Measurements from ENCODE around the gene LTBP2. TPM values are rescaled to one million over a fixed set of nuclear protein-coding genes. Genes with fewer than 3 reads are reported as not detected.

The LTBP2 gene
- total RNA-seq, 4 donors from 2014 or later = 81.3 to 240 (median 189) TPM

- H3K36me3 ChIP-seq = no peaks in the 10 kb centered on the region
- peak overlapping the region; percentile 71 to 96 (median 96) for H3K27ac ChIP-seq
- no peak overlapping the region for H3K4me3 ChIP-seq (replicated peaks in 1 of 3)
- intact Hi-C loops (cut with DNase I) = no loop called here
- TF ChIP-seq CTCF (IDR thresholded peaks at IDR 0.05) = no peak
- 77 to 78% methylated on average over 9 to 15 of the region's 15 CpGs for WGBS, 2 donors
- peaks cover 77 to 88% of the 10 kb centered on the region in 2 donors for H3K4me1 ChIP-seq
- DNase-seq = peak in 1 of 2 donors; percentile 28
- no peaks in the 10 kb centered on the region for H3K27me3 ChIP-seq
- H3K9me3 ChIP-seq = no peaks in the 10 kb centered on the region
Measured at GRCh38 chr14:74566174-74567141, 45.6 kb downstream of the LTBP2 start.

GRCh38 chr14:74563586-74564159, 48.4 kb downstream of the LTBP2 start:
- peaks cover 62 to 70% of the 10 kb centered on the region in 2 donors for H3K4me1 ChIP-seq

DNA sequence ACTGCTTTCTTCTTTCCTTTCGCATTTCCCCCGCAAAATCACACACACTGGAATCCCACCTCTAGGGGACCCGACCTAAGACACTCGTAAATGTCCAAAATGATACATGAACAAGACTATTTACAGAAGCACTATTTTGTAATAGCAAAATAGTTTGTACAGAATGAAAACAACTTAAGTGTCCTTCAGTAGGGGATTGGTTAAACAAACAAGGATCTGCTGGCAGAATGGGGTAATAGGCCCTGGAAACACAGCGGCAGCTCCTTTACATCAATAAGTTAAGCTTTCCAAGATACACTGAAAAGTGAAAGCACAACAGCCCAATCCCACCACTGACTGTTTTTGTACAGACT, 48.8 kb downstream of the LTBP2 start:
- Histone ChIP-seq H3K36me3 (no peaks in the 10 kb centered on the region), H3K4me1 (peaks cover 62 to 70% of the 10 kb centered on the region in 2 donors), H3K9me3 (no peaks in the 10 kb centered on the region), H3K4me3 (replicated peaks in 1 of 3) (no peak overlapping the region), H3K27me3 (no peaks in the 10 kb centered on the region), H3K27ac (peak overlapping the region; percentile 54 to 88 (median 69))
- TF ChIP-seq CTCF (IDR thresholded peaks at IDR 0.05) = peak in 1 of 6 experiments; percentile 15
- no peak for TF ChIP-seq POLR2A (IDR thresholded peaks at IDR 0.05)
- DNase-seq = peak; percentile 32 to 39
- intact Hi-C loops (cut with DNase I) = no loop called here
- WGBS, 2 donors = 28 to 40% methylated on average over 5 of the region's 5 CpGs

More at GRCh38 chr14:74563586-74564159, 48.4 kb downstream of the LTBP2 start:
- no peaks in the 10 kb centered on the region for H3K36me3 ChIP-seq
- H3K4me3 ChIP-seq (replicated peaks in 1 of 3) = no peak overlapping the region
- intact Hi-C loops (cut with DNase I) = no loop called here
- TF ChIP-seq POLR2A (IDR thresholded peaks at IDR 0.05) = no peak
- no peak for TF ChIP-seq CTCF (IDR thresholded peaks at IDR 0.05)
- no peak for DNase-seq
- peak overlapping the region; percentile 54 to 88 (median 69) for H3K27ac ChIP-seq
- H3K27me3 ChIP-seq = no peaks in the 10 kb centered on the region
- H3K9me3 ChIP-seq = no peaks in the 10 kb centered on the region
- WGBS, 2 donors = 73 to 78% methylated on average over 3 of the region's 3 CpGs

- intact Hi-C loops (cut with DNase I) = no loop called here
- WGBS, 2 donors = 48 to 52% methylated on average over 3 of the region's 3 CpGs
- H3K4me1 ChIP-seq = peaks cover 62 to 70% of the 10 kb centered on the region in 2 donors
- peak overlapping the region; percentile 54 to 88 (median 69) for H3K27ac ChIP-seq
- H3K36me3 ChIP-seq = no peaks in the 10 kb centered on the region
- no peaks in the 10 kb centered on the region for H3K9me3 ChIP-seq
- no peak overlapping the region for H3K4me3 ChIP-seq (replicated peaks in 1 of 3)
- TF ChIP-seq CTCF (IDR thresholded peaks at IDR 0.05) = peak in 1 of 6 experiments; percentile 7
- peak in 1 of 2 donors; percentile 33 for TF ChIP-seq POLR2A (IDR thresholded peaks at IDR 0.05)
- H3K27me3 ChIP-seq = no peaks in the 10 kb centered on the region
- DNase-seq = peak; percentile 68 to 70
Measured at GRCh38 chr14:74562515-74563232, 49.4 kb downstream of the LTBP2 start.

Data from thyroid gland (tissue), 4 donors.